Measurements from ENCODE around the gene VSIR. TPM values are rescaled to one million over a fixed set of nuclear protein-coding genes. Genes with fewer than 3 reads are reported as not detected.

VSIR gene
- total RNA-seq, 4 donors from 2014 or later = 34.1 to 51.7 (median 44.8) TPM

GRCh38 chr10:71708301-71708703 is 65.0 kb downstream of the VSIR start:
- Histone ChIP-seq H3K4me3 (no peak overlapping the region), H3K4me1 (peaks cover 12 to 34% (median 17%) of the 10 kb centered on the region in 3 donors), H3K27me3 (no peaks in the 10 kb centered on the region), H3K9me3 (no peaks in the 10 kb centered on the region), H3K27ac (no peak overlapping the region), H3K36me3 (no peaks in the 10 kb centered on the region)
- intact Hi-C loops (cut with DNase I) = loop anchor here (10.0 kb wide), 1 partner anchor 394 kb away; the partner anchor contains the start of gene SLC29A3
- 0 to 15% methylated on average over 4 to 9 of the region's 10 CpGs for WGBS, 2 donors
- TF ChIP-seq CTCF (IDR thresholded peaks at IDR 0.05) (peak; percentile 70 to 86 (median 80)), POLR2A (IDR thresholded peaks at IDR 0.05) (no peak)
- DNase-seq = no peak

- 72 to 92% methylated on average over 3 to 4 of the region's 5 CpGs for WGBS, 2 donors
- TF ChIP-seq POLR2A (IDR thresholded peaks at IDR 0.05) (no peak), CTCF (IDR thresholded peaks at IDR 0.05) (no peak)
- Histone ChIP-seq H3K9me3 (no peaks in the 10 kb centered on the region), H3K4me3 (no peak overlapping the region), H3K4me1 (peaks cover 3 to 24% (median 7%) of the 10 kb centered on the region in 3 donors), H3K27ac (no peak overlapping the region), H3K27me3 (no peaks in the 10 kb centered on the region), H3K36me3 (no peaks in the 10 kb centered on the region)
- intact Hi-C loops (cut with DNase I) = loop anchor here (10.0 kb wide), 1 partner anchor 393 kb away; the partner anchor contains the start of gene SLC29A3
- DNase-seq = no peak
These were observed 66.0 kb downstream of the VSIR start for GRCh38 chr10:71707240-71707789.

GRCh38 chr10:71706216-71707121 is 66.9 kb downstream of the VSIR start:
- 90 to 95% methylated on average over 13 to 26 of the region's 35 CpGs for WGBS, 2 donors
- no peaks in the 10 kb centered on the region for H3K27me3 ChIP-seq
- H3K27ac ChIP-seq = no peak overlapping the region
- TF ChIP-seq CTCF (IDR thresholded peaks at IDR 0.05) (no peak), POLR2A (IDR thresholded peaks at IDR 0.05) (no peak)
- H3K9me3 ChIP-seq = no peaks in the 10 kb centered on the region
- DNase-seq = no peak
- H3K36me3 ChIP-seq = no peaks in the 10 kb centered on the region
- intact Hi-C loops (cut with DNase I) = loop anchor here (10.0 kb wide), 1 partner anchor 392 kb away; the partner anchor contains the start of gene SLC29A3
- H3K4me3 ChIP-seq = no peak overlapping the region
- H3K4me1 ChIP-seq = peaks cover 3 to 20% (median 7%) of the 10 kb centered on the region in 3 donors

- intact Hi-C loops (cut with DNase I) = loop anchor here (10.0 kb wide), 1 partner anchor 391 kb away; the partner anchor contains the start of gene SLC29A3
These were observed 67.7 kb downstream of the VSIR start for GRCh38 chr10:71705582-71705981.

More at GRCh38 chr10:71705582-71705981, 67.7 kb downstream of the VSIR start:
- no peak overlapping the region for H3K27ac ChIP-seq
- TF ChIP-seq CTCF (IDR thresholded peaks at IDR 0.05) (no peak), POLR2A (IDR thresholded peaks at IDR 0.05) (no peak)
- H3K4me3 ChIP-seq = no peak overlapping the region
- peaks cover 3 to 20% (median 7%) of the 10 kb centered on the region in 3 donors for H3K4me1 ChIP-seq
- no peaks in the 10 kb centered on the region for H3K36me3 ChIP-seq
- no peaks in the 10 kb centered on the region for H3K9me3 ChIP-seq
- 60% methylated on average over 1 of the region's 2 CpGs for WGBS, 2 donors
- H3K27me3 ChIP-seq = no peaks in the 10 kb centered on the region
- no peak for DNase-seq
